Ecto neural progenitor cell (in vitro differentiated cells): Measurements from ENCODE around the gene OR4K17.
"Not testable (repeated sequence)": the region's sequence is repeated elsewhere in the genome, so short reads cannot be mapped to it uniquely, and the experiment has no call there.

ENCODE experiments used
- DNase-seq: peaks from one replicate; pipeline ENCODE4 v3.0.0-alpha.2; 2018; ENCODE audit warnings: low spot score

OR4K17 gene, protein sequence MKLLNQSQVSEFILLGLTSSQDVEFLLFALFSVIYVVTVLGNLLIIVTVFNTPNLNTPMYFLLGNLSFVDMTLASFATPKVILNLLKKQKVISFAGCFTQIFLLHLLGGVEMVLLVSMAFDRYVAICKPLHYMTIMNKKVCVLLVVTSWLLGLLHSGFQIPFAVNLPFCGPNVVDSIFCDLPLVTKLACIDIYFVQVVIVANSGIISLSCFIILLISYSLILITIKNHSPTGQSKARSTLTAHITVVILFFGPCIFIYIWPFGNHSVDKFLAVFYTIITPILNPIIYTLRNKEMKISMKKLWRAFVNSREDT

DNA sequence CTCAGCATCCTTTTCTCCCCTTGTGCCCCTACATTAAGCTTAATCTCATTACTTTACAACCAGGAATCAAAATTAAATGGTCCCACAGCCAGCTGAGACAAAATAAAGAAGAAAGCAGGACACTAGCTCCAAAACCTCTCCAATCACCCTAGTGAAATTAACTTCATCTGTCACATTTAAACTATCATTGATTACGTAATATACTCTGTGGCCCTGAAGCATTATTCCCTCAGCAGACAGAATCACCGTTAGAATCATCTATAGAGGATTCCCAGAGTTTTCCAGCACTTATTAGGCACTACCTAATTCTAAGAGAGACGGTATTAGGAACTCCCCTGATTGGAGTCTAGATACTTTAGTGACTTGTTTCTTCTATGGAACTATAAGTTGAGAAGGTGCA is at the start of gene OR4K17:
OR4K17 (plus strand) TSS at position 302 of the 400 bp plus-strand sequence. CDS start 6,761 bp downstream, outside the sequence.
- no peak for DNase-seq

- no peak for DNase-seq
These were observed 18.5 kb upstream of the OR4K17 start for GRCh38 chr14:20092050-20092449.

DNA sequence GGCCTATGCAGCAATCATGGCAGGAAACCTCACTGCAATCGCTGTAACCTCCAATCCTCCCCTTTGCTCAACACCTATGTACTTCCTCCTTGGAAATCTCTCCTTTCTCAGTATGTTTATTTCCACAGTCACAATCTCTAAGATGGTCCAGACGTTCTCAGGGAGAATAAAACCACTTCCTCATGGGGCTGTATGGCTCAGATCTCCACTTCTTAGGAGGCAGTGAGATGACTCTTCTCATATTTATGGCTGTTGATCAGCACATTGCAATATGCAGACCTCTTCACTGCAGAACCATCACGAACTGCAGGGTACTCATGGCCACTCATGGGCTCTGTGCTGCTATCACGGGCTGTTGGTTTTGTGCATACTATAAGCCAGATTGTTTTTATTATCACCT is 17.1 kb upstream of the OR4K17 start:
- DNase-seq = no peak

DNA sequence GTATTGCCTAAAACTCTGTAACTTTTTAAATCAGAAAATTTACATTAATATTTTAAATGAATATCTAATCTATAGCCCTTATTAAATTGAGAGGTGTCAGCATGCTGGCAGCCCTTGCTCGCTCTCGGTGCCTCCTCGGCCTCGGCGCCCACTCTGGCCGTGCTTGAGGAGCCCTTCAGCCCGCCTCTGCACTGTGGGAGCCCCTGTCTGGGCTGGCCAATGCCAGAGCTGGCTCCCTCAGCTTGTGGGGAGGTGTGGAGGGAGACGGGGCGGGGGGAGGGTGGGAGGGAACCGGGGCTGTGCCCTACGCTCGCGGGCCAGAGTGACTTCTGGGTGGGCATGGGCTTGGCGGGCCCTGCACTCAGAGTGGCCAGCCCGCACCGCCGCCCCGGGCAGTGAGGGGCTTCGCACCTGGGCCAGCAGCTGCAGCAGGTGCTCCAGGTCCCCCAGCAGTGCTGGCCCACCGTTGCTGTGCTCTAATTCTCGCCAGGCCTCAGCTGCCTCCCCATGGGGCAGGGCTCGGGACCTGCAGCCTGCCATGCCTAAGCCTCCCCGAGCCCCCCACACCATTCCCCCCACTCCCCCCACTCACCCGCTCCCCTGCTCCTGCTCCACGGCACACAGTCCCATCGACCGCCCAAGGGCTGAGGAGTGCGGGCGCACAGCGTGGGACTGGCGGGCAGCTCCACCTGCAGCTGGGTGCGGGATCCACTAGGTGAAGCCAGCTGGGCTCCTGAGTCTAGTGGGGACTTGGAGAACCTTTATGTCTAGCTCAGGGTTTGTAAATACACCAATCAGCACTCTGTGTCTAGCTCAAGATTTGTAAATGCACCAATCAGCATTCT is 11.4 kb upstream of the OR4K17 start:
- DNase-seq = not testable (repeated sequence)

DNA sequence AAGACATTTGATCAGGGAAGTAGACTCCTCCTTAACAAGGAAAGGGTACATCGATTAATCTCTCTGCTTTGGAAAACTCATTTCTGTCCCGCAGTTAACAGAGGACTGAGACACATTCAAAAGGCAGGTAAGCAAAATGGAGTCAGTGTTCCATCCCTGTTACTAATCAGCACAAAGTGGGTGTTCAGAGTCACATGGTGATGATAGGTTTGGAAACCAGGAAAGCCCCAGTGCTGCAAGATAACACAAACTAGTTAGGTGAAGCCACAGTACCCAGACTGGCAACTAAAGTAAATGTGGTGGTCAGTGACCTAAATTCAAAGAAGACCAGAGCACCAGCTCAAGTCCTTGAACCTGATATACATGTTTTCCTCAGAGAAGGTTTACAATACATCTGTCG is 1.8 kb downstream of the OR4K17 start:
- DNase-seq = no peak

- DNase-seq = no peak
These were observed 6.2 kb downstream of the OR4K17 start for GRCh38 chr14:20116748-20117147.

- DNase-seq = no peak
These were observed 8.3 kb downstream of the OR4K17 start for GRCh38 chr14:20118795-20119194.

GRCh38 chr14:20138520-20138919 is 28.0 kb downstream of the OR4K17 start, which contains the start of gene OR4N5:
TSS of gene OR4N5 (plus strand) at chr14:20138820. CDS start at chr14:20143736, 4,916 bp downstream.
- DNase-seq = no peak

DNA sequence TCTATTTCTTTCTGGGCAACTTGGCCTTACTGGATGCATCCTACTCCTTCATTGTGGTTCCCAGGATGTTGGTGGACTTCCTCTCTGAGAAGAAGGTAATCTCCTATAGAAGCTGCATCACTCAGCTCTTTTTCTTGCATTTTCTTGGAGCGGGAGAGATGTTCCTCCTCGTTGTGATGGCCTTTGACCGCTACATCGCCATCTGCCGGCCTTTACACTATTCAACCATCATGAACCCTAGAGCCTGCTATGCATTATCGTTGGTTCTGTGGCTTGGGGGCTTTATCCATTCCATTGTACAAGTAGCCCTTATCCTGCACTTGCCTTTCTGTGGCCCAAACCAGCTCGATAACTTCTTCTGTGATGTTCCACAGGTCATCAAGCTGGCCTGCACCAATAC is 33.4 kb downstream of the OR4K17 start:
- DNase-seq = no peak

DNA sequence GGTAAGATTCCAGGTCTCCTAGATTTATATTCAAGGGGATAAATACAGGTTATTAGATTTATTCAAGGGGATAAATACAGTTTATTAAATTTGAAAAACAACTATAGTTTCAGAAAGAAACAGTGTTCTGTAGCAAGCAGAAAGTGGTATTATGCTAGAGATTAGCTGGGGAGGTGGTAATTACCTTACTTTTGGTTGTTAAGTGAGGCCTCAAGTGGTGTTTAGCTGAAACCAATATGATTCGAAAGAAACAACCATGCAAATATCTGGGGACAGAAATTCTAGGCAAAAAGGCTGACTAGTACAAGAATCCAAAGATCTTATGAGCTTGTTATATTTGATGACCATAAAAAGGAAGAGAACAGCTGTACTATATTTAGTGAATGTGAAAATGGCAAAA is 34.3 kb downstream of the OR4K17 start:
- DNase-seq = no peak

GRCh38 chr14:20164462-20164861 is 53.9 kb downstream of the OR4K17 start:
- DNase-seq = no peak

- DNase-seq = no peak
These were observed 56.6 kb downstream of the OR4K17 start for GRCh38 chr14:20167091-20167490.

DNA sequence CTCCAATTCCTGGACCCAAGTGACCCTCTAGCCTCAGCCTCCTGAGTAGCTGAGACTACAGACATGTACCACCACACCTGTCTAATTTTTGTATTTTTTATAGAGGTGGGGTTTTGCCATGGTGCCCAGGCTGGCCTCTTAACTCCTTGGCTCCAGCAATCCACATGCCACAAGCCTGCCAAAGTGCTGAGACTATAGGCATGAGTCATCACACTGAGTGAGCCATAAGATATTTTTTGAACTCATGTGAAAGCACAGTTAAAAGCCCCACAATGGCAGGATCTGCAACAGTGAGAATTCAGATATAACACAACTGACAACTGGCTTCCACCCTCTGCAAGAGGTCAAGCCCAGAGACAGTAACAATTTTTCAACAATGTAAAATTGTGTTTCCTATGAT is 59.3 kb downstream of the OR4K17 start:
- DNase-seq = not testable (repeated sequence)
